Left ventricle myocardium inferior (tissue), 1 donor: Measurements from ENCODE around the gene SH3RF1. TPM values are rescaled to one million over a fixed set of nuclear protein-coding genes. Genes with fewer than 3 reads are reported as not detected.
A peak's percentile ranks its signal among the peaks of the same experiment; 100 is the strongest.
"Not testable (repeated sequence)": the region's sequence is repeated elsewhere in the genome, so short reads cannot be mapped to it uniquely, and the experiment has no call there.

Experiments
- DNase-seq: peaks from one replicate; pipeline ENCODE4 v3.0.0-alpha.2; 2020
- H3K27ac ChIP-seq: fragments of 200-600 bp; replicated peaks from 2 replicates; pipeline ENCODE4 v1.8.0; 2021
- H3K27me3 ChIP-seq: fragments of 200-600 bp; 2 replicates; pipeline ENCODE4 v1.8.0; 2021; ENCODE audit warnings: low read depth
- H3K36me3 ChIP-seq: fragments of 200-600 bp; 2 replicates; pipeline ENCODE4 v1.8.0; 2021
- H3K4me1 ChIP-seq: fragments of 200-600 bp; 2 replicates; pipeline ENCODE4 v1.8.0; 2021
- H3K4me3 ChIP-seq: fragments of 200-600 bp; 2 replicates; pipeline ENCODE4 v1.8.0; 2021; ENCODE audit warnings: mild to moderate bottlenecking, moderate library complexity
- H3K9me3 ChIP-seq: fragments of 200-600 bp; replicated peaks from 2 replicates; pipeline ENCODE4 v1.8.0; 2021
- intact Hi-C: fragments of 100-400 bp; cut with micrococcal nuclease; formaldehyde crosslinking; loops from one replicate; pipeline ENCODE4 v1.11.0; 2022
- total RNA-seq: library from RNA; stranded (reverse); fragmentation: NEBNext Ultra II Directional; extraction: Animal tissue kit (Norgen Biotek cat#: 25700); gene quantifications from one replicate; pipeline ENCODE4 v1.2.1, GENCODE V29; 2021
- TF ChIP-seq, protein P1 (sequence below): fragments of 200-600 bp; IDR thresholded peaks from 2 replicates; pipeline ENCODE4 v1.8.0; 2021; ENCODE audit warnings: antibody characterized with exemption, mild to moderate bottlenecking, borderline replicate concordance
- donor health status: DM: no; HTN: yes; CAD: no; lungs with severe emphysema.

Gene SH3RF1
- total RNA-seq, 1 donor from 2014 or later, result 8.8 TPM

DNA sequence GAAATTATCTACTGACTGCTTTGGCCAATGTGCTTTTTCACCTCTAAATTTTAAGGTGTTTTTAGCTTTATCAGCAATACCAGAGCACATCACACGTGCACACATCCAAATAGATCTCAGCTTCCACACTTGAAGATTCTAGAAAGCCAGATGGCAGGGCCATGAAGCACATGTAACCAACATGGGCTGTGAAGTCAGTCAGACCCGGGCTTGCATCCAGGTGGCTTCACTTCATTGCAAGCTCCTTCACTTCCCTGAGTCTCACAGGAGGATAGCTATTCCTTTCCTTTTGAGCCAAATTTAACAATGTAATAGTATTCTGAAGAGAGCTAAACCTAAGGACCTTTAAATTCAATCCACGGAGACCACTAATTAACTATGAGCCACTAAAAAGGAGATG, 86.5 kb downstream of the SH3RF1 start:
- intact Hi-C loops, result no loop called here
- H3K27ac ChIP-seq, result no peak overlapping the region
- no peak for DNase-seq
- no peaks in the 10 kb centered on the region for H3K9me3 ChIP-seq
- peaks cover 26% of the 10 kb centered on the region for H3K4me1 ChIP-seq
- TF ChIP-seq, protein P1, sequence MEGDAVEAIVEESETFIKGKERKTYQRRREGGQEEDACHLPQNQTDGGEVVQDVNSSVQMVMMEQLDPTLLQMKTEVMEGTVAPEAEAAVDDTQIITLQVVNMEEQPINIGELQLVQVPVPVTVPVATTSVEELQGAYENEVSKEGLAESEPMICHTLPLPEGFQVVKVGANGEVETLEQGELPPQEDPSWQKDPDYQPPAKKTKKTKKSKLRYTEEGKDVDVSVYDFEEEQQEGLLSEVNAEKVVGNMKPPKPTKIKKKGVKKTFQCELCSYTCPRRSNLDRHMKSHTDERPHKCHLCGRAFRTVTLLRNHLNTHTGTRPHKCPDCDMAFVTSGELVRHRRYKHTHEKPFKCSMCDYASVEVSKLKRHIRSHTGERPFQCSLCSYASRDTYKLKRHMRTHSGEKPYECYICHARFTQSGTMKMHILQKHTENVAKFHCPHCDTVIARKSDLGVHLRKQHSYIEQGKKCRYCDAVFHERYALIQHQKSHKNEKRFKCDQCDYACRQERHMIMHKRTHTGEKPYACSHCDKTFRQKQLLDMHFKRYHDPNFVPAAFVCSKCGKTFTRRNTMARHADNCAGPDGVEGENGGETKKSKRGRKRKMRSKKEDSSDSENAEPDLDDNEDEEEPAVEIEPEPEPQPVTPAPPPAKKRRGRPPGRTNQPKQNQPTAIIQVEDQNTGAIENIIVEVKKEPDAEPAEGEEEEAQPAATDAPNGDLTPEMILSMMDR, result no peak
- no peak overlapping the region for H3K4me3 ChIP-seq
- no peaks in the 10 kb centered on the region for H3K36me3 ChIP-seq
- H3K27me3 ChIP-seq, result no peaks in the 10 kb centered on the region

DNA sequence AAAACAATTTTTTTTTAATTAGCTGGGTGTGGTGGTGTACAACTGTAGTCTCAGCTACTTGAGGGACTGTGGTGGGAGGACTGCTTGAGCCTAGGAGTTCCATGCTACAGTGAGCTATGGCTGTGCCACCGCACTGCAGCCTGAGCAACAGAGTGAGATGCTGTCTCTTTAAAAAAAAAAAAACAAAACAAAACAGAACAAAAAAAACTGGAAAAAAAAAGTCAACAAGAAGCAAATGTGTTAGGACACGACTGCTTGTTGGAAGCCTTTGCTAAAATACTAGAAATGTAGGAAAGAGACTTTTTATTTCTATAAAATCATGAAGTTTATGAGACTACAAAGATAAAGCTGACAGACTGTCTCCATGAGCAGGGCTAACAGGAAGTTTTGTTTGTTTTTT, 87.2 kb downstream of the SH3RF1 start:
- DNase-seq, result no peak
- no peak overlapping the region for H3K27ac ChIP-seq
- H3K36me3 ChIP-seq, result no peaks in the 10 kb centered on the region
- TF ChIP-seq, protein P1, result no peak
- H3K27me3 ChIP-seq, result no peaks in the 10 kb centered on the region
- intact Hi-C loops, result no loop called here
- peaks cover 22% of the 10 kb centered on the region for H3K4me1 ChIP-seq
- no peaks in the 10 kb centered on the region for H3K9me3 ChIP-seq
- no peak overlapping the region for H3K4me3 ChIP-seq

DNA sequence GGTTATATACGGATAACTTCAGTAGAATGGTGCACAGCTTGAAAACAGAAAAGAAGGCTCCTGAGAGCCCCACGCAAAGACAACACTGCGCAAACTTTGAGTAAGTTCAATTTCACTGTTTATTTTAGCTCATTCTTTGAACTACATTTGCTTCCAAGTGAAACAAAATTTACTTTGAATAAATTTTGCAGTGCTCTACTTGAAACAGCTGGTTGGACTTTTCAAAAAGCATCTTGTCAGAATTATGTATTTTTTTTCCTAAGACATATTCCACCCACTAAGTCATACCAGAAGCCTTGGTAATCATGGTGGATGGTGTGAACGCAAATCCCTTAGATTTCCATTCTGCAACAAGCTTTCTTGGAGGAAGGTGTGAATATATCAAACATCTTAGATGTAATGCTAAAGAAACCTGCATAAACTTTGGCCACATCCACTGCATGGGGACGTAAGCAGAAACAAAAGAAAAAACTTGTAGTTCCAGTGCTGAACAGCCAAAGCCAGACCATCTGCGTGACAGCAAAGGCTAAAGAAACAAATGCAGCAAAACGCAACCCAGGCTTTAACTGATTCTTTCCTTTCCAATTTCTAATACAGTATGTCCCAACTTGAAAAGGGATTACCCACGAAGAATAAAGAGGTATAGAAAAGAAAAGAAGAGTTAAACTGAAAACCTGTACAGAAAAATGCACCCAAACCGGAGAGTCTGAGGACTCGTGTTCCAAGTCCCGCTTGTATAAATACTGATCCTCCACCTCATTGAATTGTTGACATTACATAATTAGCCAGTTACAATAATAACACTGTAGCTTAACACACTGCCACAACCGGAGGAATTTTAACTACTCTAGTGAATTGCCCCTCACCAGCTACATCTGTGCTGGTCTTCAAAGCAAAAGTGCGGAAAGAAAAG, 90.9 kb downstream of the SH3RF1 start:
- Histone ChIP-seq H3K4me1 (peaks cover 13% of the 10 kb centered on the region), H3K9me3 (no peaks in the 10 kb centered on the region), H3K27ac (peak overlapping the region; percentile 21), H3K36me3 (no peaks in the 10 kb centered on the region), H3K4me3 (no peak overlapping the region), H3K27me3 (no peaks in the 10 kb centered on the region)
- DNase-seq, result no peak
- TF ChIP-seq, protein P1, result no peak
- intact Hi-C loops, result no loop called here

DNA sequence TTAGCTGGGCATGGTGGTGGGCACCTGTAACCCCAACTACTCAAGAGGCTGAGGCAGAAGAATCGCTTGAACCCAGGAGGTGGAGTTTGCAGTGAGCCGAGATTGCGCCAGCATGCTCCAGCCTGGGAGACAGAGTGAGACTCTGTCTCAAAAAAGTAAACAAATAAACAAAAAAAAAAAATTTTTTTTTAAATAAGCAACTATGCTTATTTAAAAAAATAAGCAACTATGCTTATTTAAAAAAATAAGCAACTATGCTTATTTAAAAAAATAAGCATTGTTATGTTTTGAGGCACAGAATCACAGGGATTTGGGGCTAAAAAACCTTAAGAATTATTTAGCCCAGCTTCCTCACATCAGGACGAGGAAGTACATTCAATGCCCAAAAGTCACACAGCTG, 92.7 kb downstream of the SH3RF1 start:
- H3K9me3 ChIP-seq, DNase-seq, H3K4me1 ChIP-seq, H3K27me3 ChIP-seq, H3K4me3 ChIP-seq, intact Hi-C loops, H3K36me3 ChIP-seq, H3K27ac ChIP-seq: not testable (repeated sequence)

DNA sequence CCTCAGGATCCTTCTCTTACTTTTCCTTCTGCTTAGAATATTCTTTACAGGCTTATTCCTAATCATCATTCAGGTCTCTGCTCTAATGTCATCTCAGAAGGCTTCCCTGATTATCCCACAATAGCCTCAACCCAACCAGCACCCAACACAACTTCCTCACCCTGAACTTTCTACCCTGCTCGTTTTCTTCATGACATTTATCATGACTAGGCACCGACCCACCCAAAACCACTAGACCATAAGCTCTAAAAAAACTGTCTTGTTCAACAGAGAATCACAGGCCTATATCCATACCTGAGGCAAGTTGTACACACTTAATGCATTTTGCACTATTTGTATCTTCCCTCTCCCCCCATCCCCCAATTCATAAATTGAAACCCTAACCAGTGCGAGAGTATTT, 95.3 kb downstream of the SH3RF1 start:
- Histone ChIP-seq H3K4me1 (no peaks in the 10 kb centered on the region), H3K27me3 (no peaks in the 10 kb centered on the region), H3K27ac (no peak overlapping the region), H3K4me3 (no peak overlapping the region), H3K36me3 (no peaks in the 10 kb centered on the region), H3K9me3 (no peaks in the 10 kb centered on the region)
- intact Hi-C loops, result no loop called here
- no peak for DNase-seq
- TF ChIP-seq, protein P1, result no peak

DNA sequence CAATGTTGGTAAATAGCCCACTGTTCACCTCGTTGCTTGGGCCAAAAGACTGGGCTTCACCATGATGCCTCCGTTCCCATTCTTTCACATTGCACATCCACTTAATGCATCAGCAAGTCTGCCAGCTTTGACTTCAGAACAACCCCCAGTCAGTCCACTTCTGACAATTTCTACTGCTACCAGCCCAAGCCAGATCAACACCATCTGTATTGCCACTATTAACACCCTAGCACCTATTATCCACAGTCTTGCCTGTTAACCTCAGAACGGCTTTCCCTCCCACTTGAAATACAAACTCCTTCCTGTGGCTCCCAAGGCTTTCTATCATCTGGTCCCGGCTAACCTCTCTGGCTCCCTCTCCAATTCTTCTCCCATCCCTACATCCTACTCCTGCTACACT, 95.7 kb downstream of the SH3RF1 start:
- Histone ChIP-seq H3K27ac (no peak overlapping the region), H3K4me1 (no peaks in the 10 kb centered on the region), H3K9me3 (no peaks in the 10 kb centered on the region), H3K27me3 (no peaks in the 10 kb centered on the region), H3K4me3 (no peak overlapping the region), H3K36me3 (no peaks in the 10 kb centered on the region)
- TF ChIP-seq, protein P1, result no peak
- no peak for DNase-seq
- intact Hi-C loops, result no loop called here
